Vagina (tissue), 2 donors: Measurements from ENCODE around the gene SPINT1. TPM values are rescaled to one million over a fixed set of nuclear protein-coding genes. Genes with fewer than 3 reads are reported as not detected.
A peak's percentile ranks its signal among the peaks of the same experiment; 100 is the strongest.

ENCODE experiments used
- DNase-seq, 2 donors: peaks; one replicate each; pipeline ENCODE4 v3.0.0-alpha.2; 2017; ENCODE audit errors: extremely low spot score in 2 of 2
- H3K27ac ChIP-seq: fragments of 200-600 bp; sonication (generic); one replicate; pipeline ENCODE4 v1.5.1; 2019
- H3K27me3 ChIP-seq: fragments of 200-600 bp; sonication (generic); one replicate; pipeline ENCODE4 v1.5.1; 2019
- H3K36me3 ChIP-seq, 2 donors: fragments of 200-600 bp; sonication (generic); one replicate each; pipeline ENCODE4 v1.5.1; 2017 to 2019
- H3K4me1 ChIP-seq: fragments of 200-600 bp; sonication (generic); one replicate; pipeline ENCODE4 v1.5.1; 2019
- H3K4me3 ChIP-seq, 2 donors: fragments of 200-600 bp; sonication (generic); 1 replicate in 1 of 2; 2 replicates in 1 of 2; pipeline ENCODE4 v1.5.1; 2016 to 2019
- H3K9me3 ChIP-seq: fragments of 200-600 bp; sonication (generic); one replicate; pipeline ENCODE4 v1.5.1; 2019
- POLR2A ChIP-seq, 2 donors: fragments of 450-650 bp; IDR thresholded peaks; one replicate each; pipeline ENCODE4 v1.6.1; 2017; ENCODE audit warnings: antibody characterized with exemption in 2 of 2, mild to moderate bottlenecking in 2 of 2, moderate library complexity in 2 of 2
- POLR2AphosphoS5 ChIP-seq, 2 donors: sonication (generic); formaldehyde crosslinking; IDR thresholded peaks; one replicate each; pipeline ENCODE4 v1.9.0; 2017; ENCODE audit warnings: antibody characterized with exemption in 2 of 2, mild to moderate bottlenecking in 2 of 2, low read depth in 1 of 2; ENCODE audit not compliant: insufficient read depth in 1 of 2
- intact Hi-C: fragments of 100-400 bp; cut with DNase I; formaldehyde crosslinking; loops from one replicate; pipeline ENCODE4 v1.15.1; 2023
- total RNA-seq: library from RNA; depleted of rRNA; stranded (reverse); fragments of >200 nt; gene quantifications from one replicate; pipeline ENCODE4 v1.2.3, GENCODE V29; 2016
- TF ChIP-seq, protein P1 (sequence below), 3 experiments: fragments of 450-650 bp in 2 of 3; fragments of 200-600 bp in 1 of 3; sonication (generic) in 1 of 3; IDR thresholded peaks; one replicate each; pipeline ENCODE4 v1.5.1; 2017 to 2019; ENCODE audit warnings: antibody characterized with exemption in 3 of 3, mild to moderate bottlenecking in 2 of 3, moderate library complexity in 2 of 3

SPINT1 gene
- total RNA-seq, 1 donor from 2014 or later = 80.3 TPM

DNA sequence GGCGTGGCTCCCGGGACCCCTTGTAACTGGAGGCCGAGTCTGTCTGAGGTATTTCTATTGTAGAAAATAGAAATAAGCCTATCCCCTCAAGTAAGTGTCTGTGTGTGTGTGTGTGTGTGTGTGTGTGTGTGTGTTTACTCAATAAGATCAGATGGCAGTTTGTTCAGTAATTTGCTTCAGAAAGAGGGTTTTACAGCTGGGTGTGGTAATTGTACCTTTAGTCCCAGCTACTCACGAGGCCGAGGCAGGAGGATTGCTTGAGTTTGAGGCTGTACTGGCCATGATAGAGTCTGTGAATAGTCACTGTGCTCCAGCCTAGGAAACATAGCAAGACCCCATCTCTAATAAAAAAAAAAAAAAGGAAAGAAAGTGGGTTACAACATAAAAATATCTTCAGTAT, 8.7 kb downstream of the SPINT1 start:
- Histone ChIP-seq H3K27ac (no peak overlapping the region), H3K9me3 (no peaks in the 10 kb centered on the region), H3K4me1 (peaks cover 10% of the 10 kb centered on the region), H3K36me3 (no peaks in the 10 kb centered on the region), H3K27me3 (no peaks in the 10 kb centered on the region), H3K4me3 (no peak overlapping the region)
- intact Hi-C loops = no loop called here
- DNase-seq = no peak
- TF ChIP-seq POLR2AphosphoS5 (IDR thresholded peaks at IDR 0.05; ENCODE audit: insufficient read depth in 1 of 2, low read depth in 1 of 2) (no peak), POLR2A (IDR thresholded peaks at IDR 0.05) (no peak)
- TF ChIP-seq, protein P1, sequence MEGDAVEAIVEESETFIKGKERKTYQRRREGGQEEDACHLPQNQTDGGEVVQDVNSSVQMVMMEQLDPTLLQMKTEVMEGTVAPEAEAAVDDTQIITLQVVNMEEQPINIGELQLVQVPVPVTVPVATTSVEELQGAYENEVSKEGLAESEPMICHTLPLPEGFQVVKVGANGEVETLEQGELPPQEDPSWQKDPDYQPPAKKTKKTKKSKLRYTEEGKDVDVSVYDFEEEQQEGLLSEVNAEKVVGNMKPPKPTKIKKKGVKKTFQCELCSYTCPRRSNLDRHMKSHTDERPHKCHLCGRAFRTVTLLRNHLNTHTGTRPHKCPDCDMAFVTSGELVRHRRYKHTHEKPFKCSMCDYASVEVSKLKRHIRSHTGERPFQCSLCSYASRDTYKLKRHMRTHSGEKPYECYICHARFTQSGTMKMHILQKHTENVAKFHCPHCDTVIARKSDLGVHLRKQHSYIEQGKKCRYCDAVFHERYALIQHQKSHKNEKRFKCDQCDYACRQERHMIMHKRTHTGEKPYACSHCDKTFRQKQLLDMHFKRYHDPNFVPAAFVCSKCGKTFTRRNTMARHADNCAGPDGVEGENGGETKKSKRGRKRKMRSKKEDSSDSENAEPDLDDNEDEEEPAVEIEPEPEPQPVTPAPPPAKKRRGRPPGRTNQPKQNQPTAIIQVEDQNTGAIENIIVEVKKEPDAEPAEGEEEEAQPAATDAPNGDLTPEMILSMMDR (IDR thresholded peaks at IDR 0.05) = no peak

DNA sequence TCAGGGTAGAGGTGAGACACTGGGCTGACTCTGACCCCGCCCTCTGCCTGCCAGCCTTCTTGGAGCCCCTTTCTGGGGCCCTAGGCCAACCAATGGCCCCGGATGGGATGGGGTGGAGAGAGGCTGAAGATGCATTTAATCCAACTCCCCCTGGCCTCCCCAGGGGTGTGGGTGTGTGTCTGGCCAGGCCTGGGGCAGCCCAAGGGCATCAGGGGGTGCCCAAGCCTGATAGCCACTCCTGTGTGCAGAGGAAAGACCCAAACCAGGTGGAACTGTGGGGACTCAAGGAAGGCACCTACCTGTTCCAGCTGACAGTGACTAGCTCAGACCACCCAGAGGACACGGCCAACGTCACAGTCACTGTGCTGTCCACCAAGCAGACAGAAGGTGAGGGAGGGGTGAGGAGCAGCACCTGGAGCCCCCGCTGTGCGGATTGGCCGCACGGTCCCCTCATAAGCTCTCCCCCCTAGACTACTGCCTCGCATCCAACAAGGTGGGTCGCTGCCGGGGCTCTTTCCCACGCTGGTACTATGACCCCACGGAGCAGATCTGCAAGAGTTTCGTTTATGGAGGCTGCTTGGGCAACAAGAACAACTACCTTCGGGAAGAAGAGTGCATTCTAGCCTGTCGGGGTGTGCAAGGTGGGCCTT, 9.5 kb downstream of the SPINT1 start:
- TF ChIP-seq POLR2AphosphoS5 (IDR thresholded peaks at IDR 0.05; ENCODE audit: insufficient read depth in 1 of 2, low read depth in 1 of 2) (no peak), POLR2A (IDR thresholded peaks at IDR 0.05) (no peak)
- TF ChIP-seq, protein P1 (IDR thresholded peaks at IDR 0.05) = no peak
- Histone ChIP-seq H3K36me3 (no peaks in the 10 kb centered on the region), H3K9me3 (no peaks in the 10 kb centered on the region), H3K4me3 (no peak overlapping the region), H3K27ac (no peak overlapping the region), H3K4me1 (peaks cover 15% of the 10 kb centered on the region), H3K27me3 (no peaks in the 10 kb centered on the region)
- DNase-seq = no peak
- intact Hi-C loops = no loop called here

DNA sequence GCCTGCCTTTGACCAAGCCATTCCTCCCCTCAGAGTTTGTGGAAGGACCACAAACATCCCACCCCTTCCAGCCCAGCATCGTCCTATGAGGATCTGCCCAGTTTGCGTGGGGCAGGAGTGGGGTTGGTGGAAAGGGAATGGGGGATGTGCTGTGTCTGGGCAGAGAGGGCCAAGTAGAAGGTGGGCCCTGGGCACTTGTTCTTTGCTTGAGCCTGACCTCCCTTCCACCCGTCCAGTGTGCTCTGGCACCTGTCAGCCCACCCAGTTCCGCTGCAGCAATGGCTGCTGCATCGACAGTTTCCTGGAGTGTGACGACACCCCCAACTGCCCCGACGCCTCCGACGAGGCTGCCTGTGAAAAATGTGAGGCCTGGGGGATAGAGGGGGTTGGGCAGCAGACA, 10.3 kb downstream of the SPINT1 start:
- H3K4me1 ChIP-seq = peaks cover 15% of the 10 kb centered on the region
- H3K36me3 ChIP-seq = no peaks in the 10 kb centered on the region
- H3K27ac ChIP-seq = no peak overlapping the region
- intact Hi-C loops = no loop called here
- DNase-seq = no peak
- no peak overlapping the region for H3K4me3 ChIP-seq
- H3K9me3 ChIP-seq = no peaks in the 10 kb centered on the region
- TF ChIP-seq, protein P1 (IDR thresholded peaks at IDR 0.05) = no peak
- TF ChIP-seq POLR2AphosphoS5 (IDR thresholded peaks at IDR 0.05; ENCODE audit: insufficient read depth in 1 of 2, low read depth in 1 of 2) (no peak), POLR2A (IDR thresholded peaks at IDR 0.05) (no peak)
- no peaks in the 10 kb centered on the region for H3K27me3 ChIP-seq

DNA sequence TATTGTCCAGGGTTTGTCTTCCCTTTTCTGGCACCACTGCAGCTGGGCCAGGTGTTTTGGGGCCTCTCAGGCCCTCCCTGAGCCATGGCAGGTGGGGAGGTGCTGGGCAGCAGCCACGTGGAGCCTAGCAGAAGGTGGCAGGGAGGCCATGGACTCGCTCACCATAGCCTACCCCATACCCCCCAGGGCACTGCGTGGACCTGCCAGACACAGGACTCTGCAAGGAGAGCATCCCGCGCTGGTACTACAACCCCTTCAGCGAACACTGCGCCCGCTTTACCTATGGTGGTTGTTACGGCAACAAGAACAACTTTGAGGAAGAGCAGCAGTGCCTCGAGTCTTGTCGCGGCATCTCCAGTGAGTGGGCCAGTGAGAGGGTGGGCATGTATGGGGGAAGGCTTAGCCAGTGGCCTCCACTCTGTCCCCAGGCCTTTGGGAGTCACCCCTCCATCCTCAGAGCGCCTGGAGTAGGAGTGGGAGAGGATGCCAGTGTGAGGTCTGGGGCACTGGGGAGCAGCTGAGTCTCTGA, 11.9 kb downstream of the SPINT1 start:
- H3K4me1 ChIP-seq = peaks cover 15% of the 10 kb centered on the region
- no peaks in the 10 kb centered on the region for H3K27me3 ChIP-seq
- no peak overlapping the region for H3K4me3 ChIP-seq
- H3K9me3 ChIP-seq = no peaks in the 10 kb centered on the region
- intact Hi-C loops = loop anchor here (5.0 kb wide), 1 partner anchor 37 kb away; the partner anchor contains the start of gene VPS18
- H3K36me3 ChIP-seq = no peaks in the 10 kb centered on the region
- no peak for TF ChIP-seq POLR2AphosphoS5 (IDR thresholded peaks at IDR 0.05; ENCODE audit: insufficient read depth in 1 of 2, low read depth in 1 of 2)
- no peak for TF ChIP-seq POLR2A (IDR thresholded peaks at IDR 0.05)
- TF ChIP-seq, protein P1 (IDR thresholded peaks at IDR 0.05) = no peak
- DNase-seq = no peak
- H3K27ac ChIP-seq = no peak overlapping the region

DNA sequence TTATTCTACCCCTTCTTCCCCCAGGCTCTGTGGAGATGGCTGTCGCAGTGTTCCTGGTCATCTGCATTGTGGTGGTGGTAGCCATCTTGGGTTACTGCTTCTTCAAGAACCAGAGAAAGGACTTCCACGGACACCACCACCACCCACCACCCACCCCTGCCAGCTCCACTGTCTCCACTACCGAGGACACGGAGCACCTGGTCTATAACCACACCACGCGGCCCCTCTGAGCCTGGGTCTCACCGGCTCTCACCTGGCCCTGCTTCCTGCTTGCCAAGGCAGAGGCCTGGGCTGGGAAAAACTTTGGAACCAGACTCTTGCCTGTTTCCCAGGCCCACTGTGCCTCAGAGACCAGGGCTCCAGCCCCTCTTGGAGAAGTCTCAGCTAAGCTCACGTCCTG, 12.9 kb downstream of the SPINT1 start:
- Histone ChIP-seq H3K9me3 (no peaks in the 10 kb centered on the region), H3K36me3 (no peaks in the 10 kb centered on the region), H3K27ac (peak overlapping the region; percentile 56), H3K4me3 (no peak overlapping the region), H3K27me3 (no peaks in the 10 kb centered on the region), H3K4me1 (peaks cover 15% of the 10 kb centered on the region)
- intact Hi-C loops = loop anchor here (5.0 kb wide), 1 partner anchor 36 kb away; the partner anchor contains the start of gene VPS18
- TF ChIP-seq, protein P1 (IDR thresholded peaks at IDR 0.05) = no peak
- TF ChIP-seq POLR2A (IDR thresholded peaks at IDR 0.05) = no peak
- no peak for TF ChIP-seq POLR2AphosphoS5 (IDR thresholded peaks at IDR 0.05; ENCODE audit: insufficient read depth in 1 of 2, low read depth in 1 of 2)
- DNase-seq = no peak
